GM12865 (cell line): ENCODE data around the gene SLC17A7.
"Not testable (repeated sequence)": the region's sequence is repeated elsewhere in the genome, so short reads cannot be mapped to it uniquely, and the experiment has no call there.

Experiments
- DNase-seq: peaks from one replicate; pipeline ENCODE4 v3.0.0; 2010; ENCODE audit warnings: low read depth
- H3K4me3 ChIP-seq: 2 replicates; pipeline ENCODE4 v1.5.1; 2011; ENCODE audit warnings: mild to moderate bottlenecking, low read depth, low read length, control low read depth
- TF ChIP-seq, protein P1 (sequence below): IDR thresholded peaks from 2 replicates; pipeline ENCODE4 v1.5.1; 2011; ENCODE audit warnings: low read length, control low read depth, low read depth, inconsistent platforms; ENCODE audit not compliant: insufficient read depth; ENCODE audit errors: missing control alignments

The SLC17A7 gene

DNA sequence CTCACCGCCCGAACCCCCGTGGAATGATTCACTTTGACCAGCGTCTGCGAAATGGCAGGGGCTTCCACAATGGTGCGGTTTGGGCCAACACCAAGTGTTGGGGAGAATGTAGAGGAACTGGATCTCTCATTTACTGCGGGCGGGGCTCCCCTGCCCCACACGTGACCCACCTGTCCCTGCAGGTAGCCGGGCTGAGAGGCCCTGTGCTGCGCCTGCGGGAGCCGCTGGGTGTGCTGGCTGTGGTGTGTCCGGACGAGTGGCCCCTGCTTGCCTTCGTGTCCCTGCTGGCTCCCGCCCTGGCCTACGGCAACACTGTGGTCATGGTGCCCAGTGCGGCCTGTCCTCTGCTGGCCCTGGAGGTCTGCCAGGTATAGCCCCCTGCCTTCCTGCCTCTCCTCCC, 26.9 kb upstream of the SLC17A7 start:
- TF ChIP-seq, protein P1, sequence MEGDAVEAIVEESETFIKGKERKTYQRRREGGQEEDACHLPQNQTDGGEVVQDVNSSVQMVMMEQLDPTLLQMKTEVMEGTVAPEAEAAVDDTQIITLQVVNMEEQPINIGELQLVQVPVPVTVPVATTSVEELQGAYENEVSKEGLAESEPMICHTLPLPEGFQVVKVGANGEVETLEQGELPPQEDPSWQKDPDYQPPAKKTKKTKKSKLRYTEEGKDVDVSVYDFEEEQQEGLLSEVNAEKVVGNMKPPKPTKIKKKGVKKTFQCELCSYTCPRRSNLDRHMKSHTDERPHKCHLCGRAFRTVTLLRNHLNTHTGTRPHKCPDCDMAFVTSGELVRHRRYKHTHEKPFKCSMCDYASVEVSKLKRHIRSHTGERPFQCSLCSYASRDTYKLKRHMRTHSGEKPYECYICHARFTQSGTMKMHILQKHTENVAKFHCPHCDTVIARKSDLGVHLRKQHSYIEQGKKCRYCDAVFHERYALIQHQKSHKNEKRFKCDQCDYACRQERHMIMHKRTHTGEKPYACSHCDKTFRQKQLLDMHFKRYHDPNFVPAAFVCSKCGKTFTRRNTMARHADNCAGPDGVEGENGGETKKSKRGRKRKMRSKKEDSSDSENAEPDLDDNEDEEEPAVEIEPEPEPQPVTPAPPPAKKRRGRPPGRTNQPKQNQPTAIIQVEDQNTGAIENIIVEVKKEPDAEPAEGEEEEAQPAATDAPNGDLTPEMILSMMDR, result no peak
- no peak overlapping the region for H3K4me3 ChIP-seq
- no peak for DNase-seq

DNA sequence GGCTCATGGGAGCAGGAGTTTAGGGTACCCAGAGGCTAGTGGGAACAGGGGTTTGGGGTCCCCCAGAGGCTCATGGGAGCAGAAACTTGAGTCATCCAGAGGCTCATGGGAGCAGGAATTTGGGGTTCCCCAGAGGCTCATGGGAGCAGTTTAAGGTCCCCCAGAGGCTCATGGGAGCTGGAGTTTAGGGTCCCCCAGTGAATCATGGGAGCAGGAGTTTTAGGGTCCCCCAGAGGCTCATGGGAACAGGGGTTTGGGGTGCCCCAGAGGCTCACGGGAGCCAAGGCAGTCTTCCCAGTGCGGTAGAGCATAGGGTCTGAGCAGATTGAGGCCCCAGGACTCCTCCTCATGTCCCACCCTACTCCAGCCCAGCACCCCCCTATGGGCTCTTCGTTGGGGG, 24.0 kb upstream of the SLC17A7 start:
- no peak overlapping the region for H3K4me3 ChIP-seq
- TF ChIP-seq, protein P1, result no peak
- DNase-seq, result no peak

DNA sequence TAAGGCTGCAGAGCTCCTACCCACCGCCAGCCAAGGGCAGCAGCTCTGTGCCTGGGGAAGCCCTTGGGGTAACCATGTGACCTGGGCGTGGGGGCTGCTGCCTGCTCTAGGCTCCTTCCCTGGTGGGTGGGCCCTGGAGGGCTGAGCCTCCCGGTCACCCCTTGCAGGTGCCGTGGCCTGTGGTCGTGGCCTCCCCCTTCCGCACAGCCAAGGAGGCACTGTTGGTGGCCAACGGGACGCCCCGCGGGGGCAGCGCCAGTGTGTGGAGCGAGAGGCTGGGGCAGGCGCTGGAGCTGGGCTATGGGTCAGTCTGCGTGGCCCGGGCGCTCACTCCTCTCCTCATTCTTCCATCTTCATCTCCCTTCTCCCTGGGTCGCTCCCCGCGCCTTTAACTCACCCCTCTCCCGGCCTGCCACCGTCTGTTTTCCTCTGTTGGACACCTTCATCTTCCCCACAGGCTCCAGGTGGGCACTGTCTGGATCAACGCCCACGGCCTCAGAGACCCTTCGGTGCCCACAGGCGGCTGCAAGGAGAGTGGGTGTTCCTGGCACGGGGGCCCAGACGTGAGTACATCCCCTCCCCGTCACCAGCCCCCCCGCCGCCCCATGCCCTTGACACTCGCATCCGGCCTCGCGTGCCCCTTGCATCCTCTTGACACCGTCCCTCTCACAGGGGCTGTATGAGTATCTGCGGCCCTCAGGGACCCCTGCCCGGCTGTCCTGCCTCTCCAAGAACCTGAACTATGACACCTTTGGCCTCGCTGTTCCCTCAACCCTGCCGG, 22.8 kb upstream of the SLC17A7 start:
- no peak overlapping the region for H3K4me3 ChIP-seq
- DNase-seq, result no peak
- TF ChIP-seq, protein P1, result no peak

DNA sequence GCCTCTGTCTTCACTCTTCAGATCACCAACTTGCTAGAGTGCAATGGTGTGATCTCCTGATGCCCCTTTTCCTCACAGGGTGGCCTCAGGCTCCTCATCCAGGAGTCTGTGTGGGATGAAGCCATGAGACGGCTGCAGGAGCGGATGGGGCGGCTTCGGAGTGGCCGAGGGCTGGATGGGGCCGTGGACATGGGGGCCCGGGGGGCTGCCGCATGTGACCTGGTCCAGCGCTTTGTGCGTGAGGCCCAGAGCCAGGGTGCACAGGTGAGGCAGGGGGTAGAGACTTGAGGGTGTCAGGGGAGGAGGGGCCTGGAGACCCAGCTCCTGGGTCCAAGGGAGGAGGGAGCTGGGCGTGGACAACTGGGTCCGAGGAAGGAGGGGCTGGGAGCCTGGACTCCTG, 21.2 kb upstream of the SLC17A7 start:
- H3K4me3 ChIP-seq, result no peak overlapping the region
- TF ChIP-seq, protein P1, result no peak
- DNase-seq, result no peak

DNA sequence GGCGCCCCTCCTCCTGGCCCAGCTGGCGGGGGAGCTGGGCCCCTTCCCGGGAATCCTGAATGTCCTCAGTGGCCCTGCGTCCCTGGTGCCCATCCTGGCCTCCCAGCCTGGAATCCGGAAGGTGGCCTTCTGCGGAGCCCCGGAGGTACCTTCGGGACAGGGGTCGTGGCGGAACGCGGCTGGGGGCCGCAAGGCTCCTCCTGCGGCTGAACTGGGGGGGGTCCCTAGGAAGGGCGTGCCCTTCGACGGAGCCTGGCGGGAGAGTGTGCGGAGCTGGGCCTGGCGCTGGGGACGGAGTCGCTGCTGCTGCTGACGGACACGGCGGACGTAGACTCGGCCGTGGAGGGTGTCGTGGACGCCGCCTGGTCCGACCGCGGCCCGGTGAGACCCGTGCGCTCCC, 20.3 kb upstream of the SLC17A7 start:
- DNase-seq, result no peak
- H3K4me3 ChIP-seq, result no peak overlapping the region
- TF ChIP-seq, protein P1, result no peak

DNA sequence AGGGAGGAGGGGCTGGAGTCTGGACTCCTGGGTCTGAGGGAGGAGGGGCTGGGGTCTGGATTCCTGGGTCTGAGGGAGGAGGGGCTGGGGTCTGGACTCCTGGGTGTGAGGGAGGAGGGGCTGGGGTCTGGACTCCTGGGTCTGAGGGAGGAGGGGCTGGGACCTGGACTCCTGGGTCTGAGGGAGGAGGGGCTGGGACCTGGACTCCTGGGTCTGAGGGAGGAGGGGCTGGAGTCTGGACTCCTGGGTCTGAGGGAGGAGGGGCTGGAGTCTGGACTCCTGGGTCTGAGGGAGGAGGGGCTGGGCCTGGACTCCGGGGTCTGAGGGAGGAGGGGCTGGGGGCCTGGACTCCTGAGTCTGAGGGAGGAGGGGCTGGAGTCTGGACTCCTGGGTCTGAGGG, 19.8 kb upstream of the SLC17A7 start:
- not testable (repeated sequence) for H3K4me3 ChIP-seq, DNase-seq

DNA sequence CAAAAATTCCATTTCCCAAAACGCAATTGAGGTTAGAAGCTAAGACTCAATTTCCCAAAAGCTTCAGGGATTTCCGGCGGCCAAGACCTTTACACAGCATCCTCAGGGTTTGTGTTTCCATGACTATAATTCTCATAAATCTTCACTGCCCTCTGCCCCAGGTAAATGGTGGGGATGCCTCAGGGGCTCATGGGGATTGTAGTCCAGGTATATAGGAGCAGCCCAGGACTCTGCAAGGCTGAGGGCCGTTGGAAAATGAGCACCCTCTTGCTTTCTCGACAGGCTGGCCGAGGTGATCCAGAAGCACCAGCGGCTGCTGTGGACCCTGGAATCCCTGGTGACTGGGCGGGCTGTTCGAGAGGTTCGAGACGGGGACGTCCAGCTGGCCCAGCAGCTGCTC, 18.1 kb upstream of the SLC17A7 start:
- DNase-seq, result no peak
- TF ChIP-seq, protein P1, result no peak
- no peak overlapping the region for H3K4me3 ChIP-seq

DNA sequence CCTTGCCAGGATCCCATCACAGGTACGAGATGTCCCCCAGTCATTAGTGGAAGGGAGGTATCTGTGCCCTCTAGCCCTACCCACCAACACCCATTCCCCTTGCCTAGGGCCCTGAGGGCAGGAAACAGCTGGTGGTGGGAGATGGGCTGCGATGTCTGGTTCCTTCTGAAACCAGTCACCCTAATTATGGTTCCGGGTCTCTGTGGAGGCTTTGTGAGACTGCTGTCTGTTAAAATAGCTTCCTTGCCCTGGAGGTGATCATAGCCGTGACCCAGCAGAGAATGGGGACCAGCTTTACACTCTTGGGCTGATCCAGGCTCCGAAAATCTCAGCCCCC, 17.2 kb upstream of the SLC17A7 start:
- TF ChIP-seq, protein P1, result no peak
- peak; percentile 58 for DNase-seq
- peak overlapping the region; percentile 32 for H3K4me3 ChIP-seq
